ENCODE measurements around the gene FGF22.

GRCh38 chr19:612941-613340, 26.7 kb upstream of the FGF22 start:
- no peak for TF ChIP-seq SP4 (IDR thresholded peaks at IDR 0.05; ENCODE audit: low read length)
- no peak for TF ChIP-seq JUN (IDR thresholded peaks at IDR 0.05; ENCODE audit: low read depth, low read length)
- TF ChIP-seq YY1 (IDR thresholded peaks at IDR 0.05; ENCODE audit: low read depth, low read length) = no peak
- no peak for TF ChIP-seq CTCF (IDR thresholded peaks at IDR 0.05; ENCODE audit: control extremely low read depth in 1 of 3, insufficient read depth in 1 of 3, low read depth in 1 of 3, low read length in 3 of 3)
- no peak for TF ChIP-seq CBX8 (IDR thresholded peaks at IDR 0.05; ENCODE audit: borderline replicate concordance, low read depth, low read length)
- TF ChIP-seq MAX (IDR thresholded peaks at IDR 0.05) = no peak
- no peak for TF ChIP-seq FOSL1 (IDR thresholded peaks at IDR 0.05; ENCODE audit: insufficient read depth, low read depth, low read length)
- TF ChIP-seq CEBPB (IDR thresholded peaks at IDR 0.05; ENCODE audit: low read depth, low read length) = no peak
- TF ChIP-seq PHF8 (conservative IDR thresholded peaks at IDR 0.05; ENCODE audit: low read depth, low read length) = no peak
- no peak for TF ChIP-seq POLR2A (IDR thresholded peaks at IDR 0.05; ENCODE audit: control extremely low read depth in 1 of 2, low read depth in 2 of 2, low read length in 2 of 2)
- no peak for TF ChIP-seq E2F6 (IDR thresholded peaks at IDR 0.05)
